GM23338 (cell line): ENCODE data around the gene ADGRV1. TPM values are rescaled to one million over a fixed set of nuclear protein-coding genes. Genes with fewer than 3 reads are reported as not detected.

Experiments used
- ATAC-seq: fragments of 200-7000 bp; cut with Tn5 transposase; 3 replicates; pipeline ENCODE4 v1.9.1; 2020
- DNase-seq: peaks from one replicate; pipeline ENCODE4 v3.0.0-alpha.2; 2015; ENCODE audit warnings: low spot score
- H2AFZ ChIP-seq: fragments of 200-600 bp; sonication (generic); 2 replicates; pipeline ENCODE4 v1.8.0; 2016; ENCODE audit warnings: antibody characterized with exemption, mild to moderate bottlenecking, moderate library complexity
- H3F3A ChIP-seq: fragments of 200-600 bp; sonication (generic); replicated peaks from 2 replicates; pipeline ENCODE4 v1.8.0; 2017; ENCODE audit warnings: antibody characterized with exemption, mixed run types, low read depth
- H3K27ac ChIP-seq: fragments of 200-600 bp; sonication (generic); 2 replicates; pipeline ENCODE4 v1.6.1; 2016; ENCODE audit warnings: low read depth
- H3K27me3 ChIP-seq: fragments of 200-600 bp; sonication (generic); 2 replicates; pipeline ENCODE4 v1.8.0; 2016; ENCODE audit warnings: mild to moderate bottlenecking, mixed run types, moderate library complexity; ENCODE audit not compliant: insufficient read depth
- H3K36me3 ChIP-seq: fragments of 200-600 bp; sonication (generic); 2 replicates; pipeline ENCODE4 v1.8.0; 2016; ENCODE audit warnings: mild to moderate bottlenecking; ENCODE audit not compliant: insufficient read depth
- H3K4me1 ChIP-seq: fragments of 200-600 bp; sonication (generic); 2 replicates; pipeline ENCODE4 v1.8.0; 2016; ENCODE audit warnings: mild to moderate bottlenecking, moderate library complexity; ENCODE audit not compliant: insufficient read depth
- H3K4me2 ChIP-seq: fragments of 200-600 bp; sonication (generic); 2 replicates; pipeline ENCODE4 v1.7.1; 2017; ENCODE audit warnings: mixed run types
- H3K4me3 ChIP-seq: fragments of 200-600 bp; sonication (generic); 2 replicates; pipeline ENCODE4 v1.6.1; 2016; ENCODE audit warnings: mixed run types
- H3K79me2 ChIP-seq: fragments of 200-600 bp; sonication (generic); replicated peaks from 2 replicates; pipeline ENCODE4 v1.8.0; 2017; ENCODE audit warnings: mild to moderate bottlenecking; ENCODE audit not compliant: insufficient read depth
- H3K9me2 ChIP-seq: fragments of 200-600 bp; sonication (generic); 2 replicates; pipeline ENCODE4 v1.8.0; 2017; ENCODE audit not compliant: insufficient read depth
- H4K20me1 ChIP-seq: fragments of 200-600 bp; sonication (generic); replicated peaks from 2 replicates; pipeline ENCODE4 v1.8.0; 2017; ENCODE audit warnings: mild to moderate bottlenecking; ENCODE audit not compliant: insufficient read depth
- H3K27ac Mint-ChIP-seq: 2 replicates; pipeline ENCODE4 v1.8.0; 2020; ENCODE audit warnings: inconsistent platforms, mild to moderate bottlenecking, moderate library complexity, mixed read lengths
- H3K27me3 Mint-ChIP-seq: 3 replicates; pipeline ENCODE4 v1.8.0; 2022; ENCODE audit warnings: low read depth, mild to moderate bottlenecking, moderate library complexity, mixed read lengths, inconsistent platforms; ENCODE audit not compliant: insufficient read depth, poor library complexity
- H3K36me3 Mint-ChIP-seq: 3 replicates; pipeline ENCODE4 v1.8.0; 2021; ENCODE audit warnings: low read depth, mild to moderate bottlenecking, inconsistent platforms, moderate library complexity, mixed read lengths
- H3K4me1 Mint-ChIP-seq: 3 replicates; pipeline ENCODE4 v1.8.0; 2020; ENCODE audit warnings: mild to moderate bottlenecking, inconsistent platforms, mixed read lengths
- H3K4me3 Mint-ChIP-seq: 3 replicates; pipeline ENCODE4 v1.8.0; 2021; ENCODE audit warnings: moderate library complexity, mild to moderate bottlenecking, inconsistent platforms, mixed read lengths
- H3K9me3 Mint-ChIP-seq: 3 replicates; pipeline ENCODE4 v1.8.0; 2020; ENCODE audit warnings: moderate library complexity, mild to moderate bottlenecking, inconsistent platforms, mixed read lengths
- CREB1 ChIP-seq: fragments of 250-450 bp; sonication (Bioruptor Pico); IDR thresholded peaks from 2 replicates; pipeline ENCODE4 v1.5.0; 2020; ENCODE audit warnings: low read depth, mild to moderate bottlenecking, moderate library complexity
- CTCF ChIP-seq, 2 experiments: fragments of 200-600 bp in 1 of 2; sonication (generic) in 1 of 2; conservative IDR thresholded peaks; 2 replicates each; pipeline versions ENCODE4 v1.5.1 to v1.6.1; 2016 to 2017; ENCODE audit warnings: antibody characterized with exemption in 2 of 2, low read depth in 2 of 2, mild to moderate bottlenecking in 2 of 2, moderate library complexity in 1 of 2
- EZH2 ChIP-seq: fragments of 200-600 bp; sonication (generic); IDR thresholded peaks from one replicate; pipeline ENCODE4 v1.8.0; 2017; ENCODE audit warnings: antibody characterized with exemption, mild to moderate bottlenecking, low read depth; ENCODE audit not compliant: unreplicated experiment
- EZH2phosphoT487 ChIP-seq: fragments of 200-600 bp; sonication (generic); IDR thresholded peaks from one replicate; pipeline ENCODE4 v1.8.1; 2018; ENCODE audit warnings: antibody characterized with exemption; ENCODE audit not compliant: unreplicated experiment
- JUNB ChIP-seq: IDR thresholded peaks from one replicate; pipeline ENCODE4 v1.6.1; 2016; ENCODE audit warnings: antibody characterized with exemption; ENCODE audit not compliant: unreplicated experiment
- NANOG ChIP-seq: IDR thresholded peaks from 2 replicates; pipeline ENCODE4 v1.6.1; 2016; ENCODE audit warnings: antibody characterized with exemption, borderline replicate concordance
- POLR2AphosphoS5 ChIP-seq: IDR thresholded peaks from 2 replicates; pipeline ENCODE4 v1.6.1; 2016; ENCODE audit warnings: antibody characterized with exemption, low read depth
- REST ChIP-seq: IDR thresholded peaks from one replicate; pipeline ENCODE4 v1.6.1; 2018; ENCODE audit warnings: antibody characterized with exemption; ENCODE audit not compliant: unreplicated experiment
- ZNF114 ChIP-seq: fragments of 250-450 bp; sonication (Bioruptor Pico); IDR thresholded peaks from 2 replicates; pipeline ENCODE4 v1.5.0; 2020; ENCODE audit warnings: mild to moderate bottlenecking, moderate library complexity
- ZNF331 ChIP-seq: fragments of 250-450 bp; sonication (Bioruptor Pico); IDR thresholded peaks from 2 replicates; pipeline ENCODE4 v1.5.0; 2020; ENCODE audit warnings: low read depth, mild to moderate bottlenecking, moderate library complexity
- ZNF462 ChIP-seq: fragments of 250-450 bp; sonication (Bioruptor Pico); IDR thresholded peaks from 2 replicates; pipeline ENCODE4 v1.5.0; 2020; ENCODE audit warnings: mild to moderate bottlenecking, moderate library complexity
- polyA plus RNA-seq: library from polyadenylated mRNA; unstranded; fragments of >200 nt; fragmentation: Nextera tagmentation; extraction: Ambion mirVana; gene quantifications from 2 replicates; pipeline ENCODE4 v1.2.1, GENCODE V29; 2016
- total RNA-seq: library from RNA; depleted of rRNA; stranded (reverse); fragments of >200 nt; shearing (Covaris generic); gene quantifications from 2 replicates; pipeline ENCODE4 v1.2.3, GENCODE V29; 2014

Gene ADGRV1
- total and polyA plus RNA-seq, 2 experiments from 2014 or later, result 46.1 to 149 TPM

- TF ChIP-seq EZH2phosphoT487 (no peak), EZH2 (no peak), CREB1 (no peak), JUNB (no peak), POLR2AphosphoS5 (no peak), NANOG (no peak), ZNF114 (CRISPR knock-in tag) (no peak), ZNF331 (CRISPR knock-in tag) (no peak), ZNF462 (CRISPR knock-in tag) (no peak)
Measured at GRCh38 chr5:91135475-91136248, 577.1 kb downstream of the ADGRV1 start (continued).

GRCh38 chr5:91136271-91136670 lies 577.7 kb downstream of the ADGRV1 start:
- TF ChIP-seq CTCF (conservative IDR thresholded peaks at IDR 0.05; ENCODE audit: low read depth in 2 of 2) (no peak), EZH2 (no peak), EZH2phosphoT487 (no peak), REST (no peak)
- Histone ChIP-seq H2AFZ (no peak overlapping the region), H3K4me3 (no peak overlapping the region), H3K4me1 (no peaks in the 10 kb centered on the region), H3K79me2 (no peaks in the 10 kb centered on the region), H3K27ac (no peak overlapping the region), H3K36me3 (no peaks in the 10 kb centered on the region), H3K9me2 (no peaks in the 10 kb centered on the region), H3K27me3 (no peaks in the 10 kb centered on the region), H4K20me1 (no peaks in the 10 kb centered on the region; the same call in 1 of the 2 replicates), H3K4me2 (no peak overlapping the region), H3F3A (no peaks in the 10 kb centered on the region)
- Mint-ChIP-seq H3K4me1 (peaks cover 4% of the 10 kb centered on the region), H3K9me3 (no peaks in the 10 kb centered on the region), H3K4me3 (no peak overlapping the region), H3K27me3 (peaks cover 2% of the 10 kb centered on the region), H3K27ac (no peak overlapping the region), H3K36me3 (no peaks in the 10 kb centered on the region)
- DNase-seq (no peak), ATAC-seq (no peak)
